ENCODE data around the gene IFITM5. TPM values are rescaled to one million over a fixed set of nuclear protein-coding genes. Genes with fewer than 3 reads are reported as not detected.

Gene IFITM5
- total and polyA plus RNA-seq, 2 experiments from 2014 or later = not detected

DNA sequence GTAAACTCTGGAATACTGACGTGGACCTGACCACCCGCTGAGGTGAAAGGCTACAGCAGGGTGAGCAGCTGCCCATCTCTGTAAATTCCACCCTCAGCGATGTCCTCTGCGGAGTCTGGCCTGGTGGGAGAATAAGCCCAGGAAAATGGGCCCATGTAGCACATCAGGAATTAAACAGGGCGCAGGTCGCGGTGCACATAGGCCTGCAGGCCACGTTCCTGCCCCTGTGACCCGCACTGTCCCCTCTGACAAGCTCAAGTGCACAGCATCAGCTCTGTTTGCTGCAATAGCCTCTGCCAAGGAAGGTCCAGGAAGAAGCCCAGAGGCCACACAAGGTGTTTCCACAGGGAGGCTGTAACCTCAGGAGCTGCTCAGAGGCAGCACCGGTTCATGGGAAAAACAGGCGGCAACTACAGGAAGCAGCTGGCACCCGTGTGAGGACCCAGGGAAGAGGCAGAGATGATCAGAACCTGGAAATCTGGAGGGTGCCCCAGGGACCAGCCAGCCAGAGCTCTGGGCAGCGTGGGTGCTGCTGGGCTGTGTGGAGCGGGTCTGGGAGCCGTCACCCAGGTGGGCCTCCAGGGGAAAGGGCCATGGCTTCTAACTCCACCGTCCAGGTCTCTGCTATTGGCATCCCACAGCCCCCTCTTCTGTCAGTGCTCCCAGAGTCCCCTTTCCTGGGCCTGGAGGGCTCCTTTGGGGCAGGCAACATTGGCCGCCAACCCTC is 7.5 kb upstream of the IFITM5 start:
- WGBS, 2 experiments (ENCODE audit: low coverage in 1 of 2, low lambda C conversion rate in 2 of 2, missing lambda C conversion rate in 2 of 2) = 91 to 93% methylated on average over 17 of the region's 17 CpGs
- Histone ChIP-seq H4K20me1 (ENCODE audit: insufficient read depth) (no peaks in the 10 kb centered on the region), H3K36me3 (ENCODE audit: low read depth) (no peaks in the 10 kb centered on the region), H3K9me3 (ENCODE audit: low read depth) (no peaks in the 10 kb centered on the region), H3K79me2 (ENCODE audit: insufficient read depth) (peaks cover 19% of the 10 kb centered on the region), H3K4me1 (ENCODE audit: insufficient read depth) (peaks cover 6% of the 10 kb centered on the region; the same call in 1 of the 2 replicates), H3K4me2 (ENCODE audit: unreplicated experiment) (no peak overlapping the region), H3F3A (ENCODE audit: insufficient read depth) (peaks cover 18% of the 10 kb centered on the region), H3K27ac (no peak overlapping the region), H3K9me2 (ENCODE audit: insufficient read depth) (no peaks in the 10 kb centered on the region), H2AFZ (no peak overlapping the region), H3K4me3 (no peak overlapping the region), H3K27me3 (replicated peaks; ENCODE audit: insufficient read depth) (no peaks in the 10 kb centered on the region), H3K9ac (no peak overlapping the region; the same call in 1 of the 2 replicates)
- no peak for DNase-seq
- TF ChIP-seq EZH2 (IDR thresholded peaks at IDR 0.05; ENCODE audit: insufficient read depth, poor library complexity, severe bottlenecking) (no peak), EZH2phosphoT487 (IDR thresholded peaks at IDR 0.05; ENCODE audit: insufficient read depth, low read depth) (no peak)
- in situ Hi-C loops (cut with MboI) = no loop called here

DNA sequence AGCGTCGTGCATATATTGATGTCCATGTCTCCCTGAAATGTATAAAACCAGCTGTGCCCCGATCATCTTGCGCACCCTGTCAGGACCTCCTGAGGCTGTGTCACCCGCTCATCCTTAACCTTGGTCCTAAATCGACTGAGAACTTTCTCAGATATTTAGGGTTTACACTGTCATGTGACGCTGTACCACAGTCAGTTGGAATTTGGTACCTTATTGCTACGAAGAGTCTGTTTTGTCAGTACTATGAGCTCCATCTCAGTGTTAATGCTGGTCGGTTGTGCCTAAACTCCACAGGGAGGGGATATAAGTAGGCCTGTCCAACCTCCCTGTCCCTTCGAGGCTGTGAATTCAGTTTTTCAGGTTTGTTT is 6.5 kb upstream of the IFITM5 start:
- Histone ChIP-seq H3F3A (ENCODE audit: insufficient read depth) (peaks cover 16% of the 10 kb centered on the region; the same call in 1 of the 2 replicates), H3K4me1 (ENCODE audit: insufficient read depth) (peaks cover 4% of the 10 kb centered on the region; the same call in 1 of the 2 replicates), H3K79me2 (ENCODE audit: insufficient read depth) (peaks cover 19% of the 10 kb centered on the region), H3K9me2 (ENCODE audit: insufficient read depth) (no peaks in the 10 kb centered on the region), H4K20me1 (ENCODE audit: insufficient read depth) (no peaks in the 10 kb centered on the region), H3K4me2 (ENCODE audit: unreplicated experiment) (no peak overlapping the region), H3K27me3 (replicated peaks; ENCODE audit: insufficient read depth) (no peaks in the 10 kb centered on the region), H3K36me3 (ENCODE audit: low read depth) (no peaks in the 10 kb centered on the region), H3K9me3 (ENCODE audit: low read depth) (no peaks in the 10 kb centered on the region), H3K27ac (no peak overlapping the region), H3K9ac (no peak overlapping the region), H2AFZ (no peak overlapping the region), H3K4me3 (no peak overlapping the region)
- in situ Hi-C loops (cut with MboI) = no loop called here
- no peak for DNase-seq
- TF ChIP-seq EZH2 (IDR thresholded peaks at IDR 0.05; ENCODE audit: insufficient read depth, poor library complexity, severe bottlenecking) (no peak), EZH2phosphoT487 (IDR thresholded peaks at IDR 0.05; ENCODE audit: insufficient read depth, low read depth) (no peak)
- WGBS, 2 experiments (ENCODE audit: low coverage in 1 of 2, low lambda C conversion rate in 2 of 2, missing lambda C conversion rate in 2 of 2) = 90 to 92% methylated on average over 10 of the region's 10 CpGs

DNA sequence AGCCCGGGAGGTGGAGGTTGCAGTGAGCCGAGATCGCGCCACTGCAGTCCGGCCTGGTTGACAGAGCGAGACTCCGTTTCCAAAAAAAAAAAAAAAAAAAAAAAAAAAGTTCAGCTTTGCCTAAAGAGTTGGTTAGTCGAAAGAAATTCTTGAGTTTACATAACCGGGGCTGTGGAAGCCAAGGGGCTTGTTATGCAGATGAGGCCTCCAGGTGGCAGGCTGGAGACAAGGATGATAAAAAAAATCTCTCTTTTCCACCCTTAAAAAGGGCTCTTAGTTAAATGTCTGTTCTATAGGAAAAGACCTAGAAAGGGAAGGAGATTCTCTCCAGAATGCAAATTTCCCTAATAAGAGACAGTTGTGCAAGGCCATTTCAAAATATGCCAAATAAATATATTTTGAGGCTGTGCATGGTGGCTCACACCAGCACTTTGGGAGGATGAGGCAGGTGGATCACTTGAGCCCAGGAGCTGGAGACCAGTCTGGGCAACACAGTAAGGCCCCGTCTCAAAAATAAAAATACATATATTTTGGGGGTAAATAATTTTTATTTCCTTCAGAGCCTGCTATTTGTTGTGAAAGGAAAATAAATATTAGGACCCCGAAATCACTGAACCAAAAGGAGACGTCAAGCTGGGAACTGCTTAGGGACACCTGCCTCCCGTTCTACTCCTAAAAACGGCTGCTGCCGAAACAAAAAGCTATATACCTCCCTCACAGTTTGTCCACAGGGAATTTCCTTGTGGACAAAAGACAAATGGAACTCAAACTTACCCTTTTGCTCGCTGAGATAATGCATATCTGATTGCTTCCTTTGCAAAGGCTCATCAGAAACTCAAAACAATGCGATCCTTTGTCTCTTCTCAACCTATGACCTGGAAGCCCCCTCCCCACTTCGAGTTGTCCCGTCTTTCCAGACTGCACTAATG is 5.9 kb upstream of the IFITM5 start:
- Histone ChIP-seq H3K4me3 (no peak overlapping the region), H3K4me1 (ENCODE audit: insufficient read depth) (peaks cover 4% of the 10 kb centered on the region; the same call in 1 of the 2 replicates), H3K36me3 (ENCODE audit: low read depth) (no peaks in the 10 kb centered on the region), H3K4me2 (ENCODE audit: unreplicated experiment) (no peak overlapping the region), H3K27ac (no peak overlapping the region), H3K9me3 (ENCODE audit: low read depth) (no peaks in the 10 kb centered on the region), H2AFZ (0 out of 2 replicates have a peak overlapping the region, but pooled peaks have one; percentile 33), H3K79me2 (ENCODE audit: insufficient read depth) (peaks cover 19% of the 10 kb centered on the region), H3K9me2 (ENCODE audit: insufficient read depth) (no peaks in the 10 kb centered on the region), H4K20me1 (ENCODE audit: insufficient read depth) (no peaks in the 10 kb centered on the region), H3K27me3 (replicated peaks; ENCODE audit: insufficient read depth) (no peaks in the 10 kb centered on the region), H3F3A (ENCODE audit: insufficient read depth) (peaks cover 16% of the 10 kb centered on the region; the same call in 1 of the 2 replicates), H3K9ac (no peak overlapping the region)
- in situ Hi-C loops (cut with MboI) = no loop called here
- TF ChIP-seq EZH2 (IDR thresholded peaks at IDR 0.05; ENCODE audit: insufficient read depth, poor library complexity, severe bottlenecking) (no peak), EZH2phosphoT487 (IDR thresholded peaks at IDR 0.05; ENCODE audit: insufficient read depth, low read depth) (no peak)
- peak; percentile 87 for DNase-seq
- 33 to 34% methylated on average over 19 of the region's 19 CpGs for WGBS, 2 experiments (ENCODE audit: low coverage in 1 of 2, low lambda C conversion rate in 2 of 2, missing lambda C conversion rate in 2 of 2)

DNA sequence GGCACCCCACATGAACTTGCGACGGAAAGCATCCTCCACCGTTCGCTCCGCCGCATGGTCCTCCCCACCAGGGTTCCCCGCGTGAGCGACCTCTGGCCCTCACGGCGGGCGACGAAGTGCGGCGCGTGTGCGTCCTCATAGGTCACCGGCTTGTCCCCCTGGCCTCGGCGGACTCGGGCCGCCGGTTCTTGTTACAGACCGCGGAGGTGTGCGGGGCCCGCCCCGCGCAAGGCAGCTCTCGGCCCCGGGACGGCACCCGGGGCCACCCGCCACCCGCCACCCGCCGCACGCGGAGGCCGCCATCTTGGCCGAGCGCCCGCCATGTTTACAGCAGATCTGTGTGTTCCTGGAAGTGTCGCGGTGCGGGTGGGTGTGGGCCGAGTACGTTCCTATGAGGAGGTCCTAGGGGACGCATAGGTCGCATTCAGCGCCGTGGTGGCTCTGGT is 4.8 kb upstream of the IFITM5 start:
- TF ChIP-seq EZH2phosphoT487 (IDR thresholded peaks at IDR 0.05; ENCODE audit: insufficient read depth, low read depth) (no peak), EZH2 (IDR thresholded peaks at IDR 0.05; ENCODE audit: insufficient read depth, poor library complexity, severe bottlenecking) (no peak)
- Histone ChIP-seq H3K4me3 (no peak overlapping the region), H3K9me3 (ENCODE audit: low read depth) (no peaks in the 10 kb centered on the region), H3K79me2 (ENCODE audit: insufficient read depth) (peaks cover 9% of the 10 kb centered on the region), H3K4me1 (ENCODE audit: insufficient read depth) (no peaks in the 10 kb centered on the region), H3K9me2 (ENCODE audit: insufficient read depth) (no peaks in the 10 kb centered on the region), H3F3A (ENCODE audit: insufficient read depth) (0 out of 2 replicates have a peak, but pooled peaks cover 7% of the 10 kb centered on the region), H3K27ac (no peak overlapping the region), H2AFZ (0 out of 2 replicates have a peak overlapping the region, but pooled peaks have one; percentile 33), H3K36me3 (ENCODE audit: low read depth) (no peaks in the 10 kb centered on the region), H4K20me1 (ENCODE audit: insufficient read depth) (no peaks in the 10 kb centered on the region), H3K27me3 (replicated peaks; ENCODE audit: insufficient read depth) (no peaks in the 10 kb centered on the region), H3K4me2 (ENCODE audit: unreplicated experiment) (no peak overlapping the region), H3K9ac (no peak overlapping the region)
- in situ Hi-C loops (cut with MboI) = no loop called here
- DNase-seq = no peak
- WGBS, 2 experiments (ENCODE audit: low coverage in 1 of 2, low lambda C conversion rate in 2 of 2, missing lambda C conversion rate in 2 of 2) = 80 to 93% methylated on average over 39 to 44 of the region's 52 CpGs

Data from GM23248 (cell line).